CD4-positive, CD25-positive, alpha-beta regulatory T cell (primary cell): ENCODE results near the gene GNAS. TPM values are rescaled to one million over a fixed set of nuclear protein-coding genes. Genes with fewer than 3 reads are reported as not detected.

ENCODE experiments used
- ATAC-seq, 2 donors: fragments of 150-1000 bp; cut with Tn5 transposase; one replicate each; pipeline ENCODE4 v1.10.0; 2021; ENCODE audit warnings: low read depth in 2 of 2, moderate number of reproducible peaks in 2 of 2, moderate library complexity in 1 of 2
- DNase-seq, 3 donors: peaks; one replicate each; pipeline versions ENCODE4 v3.0.0 to v3.0.0-alpha.2; 2012 to 2022; ENCODE audit warnings: mixed read lengths in 1 of 3
- H3K27ac ChIP-seq: one replicate; pipeline ENCODE4 v1.7.0; 2013; ENCODE audit warnings: mild to moderate bottlenecking, low read length; ENCODE audit not compliant: insufficient read depth, poor library complexity, severe bottlenecking
- H3K27me3 ChIP-seq: one replicate; pipeline ENCODE4 v1.7.0; 2013; ENCODE audit warnings: low read length; ENCODE audit not compliant: control insufficient read depth, insufficient read depth
- H3K36me3 ChIP-seq: one replicate; pipeline ENCODE4 v1.7.0; 2013; ENCODE audit warnings: mild to moderate bottlenecking, low read length, moderate library complexity; ENCODE audit not compliant: control insufficient read depth, insufficient read depth
- H3K4me1 ChIP-seq: 2 replicates; pipeline ENCODE4 v1.7.0; 2013; ENCODE audit warnings: mild to moderate bottlenecking, low read length; ENCODE audit not compliant: insufficient read depth, control insufficient read depth, poor library complexity, severe bottlenecking
- H3K4me3 ChIP-seq: one replicate; pipeline ENCODE4 v1.7.0; 2013; ENCODE audit warnings: low read depth, mild to moderate bottlenecking, low read length, moderate library complexity
- H3K9me3 ChIP-seq, 2 experiments: 1 replicate in 1 of 2; 2 replicates in 1 of 2; pipeline ENCODE4 v1.7.0; 2013; ENCODE audit warnings: low read length in 2 of 2, mild to moderate bottlenecking in 1 of 2, moderate library complexity in 1 of 2; ENCODE audit not compliant: control insufficient read depth in 2 of 2
- H3K27ac Mint-ChIP-seq, 3 donors: one replicate each; pipeline ENCODE4 v1.8.0; 2020 to 2022; ENCODE audit warnings: mild to moderate bottlenecking in 3 of 3, mixed read lengths in 3 of 3, moderate library complexity in 2 of 3
- H3K27me3 Mint-ChIP-seq: one replicate; pipeline ENCODE4 v1.8.0; 2022; ENCODE audit warnings: mild to moderate bottlenecking, mixed read lengths
- H3K36me3 Mint-ChIP-seq: one replicate; pipeline ENCODE4 v1.8.0; 2020; ENCODE audit warnings: mixed read lengths
- H3K4me1 Mint-ChIP-seq, 4 donors: one replicate each; pipeline ENCODE4 v1.8.0; 2020 to 2022; ENCODE audit warnings: mixed read lengths in 4 of 4, mild to moderate bottlenecking in 1 of 4
- H3K4me3 Mint-ChIP-seq, 4 donors: one replicate each; pipeline ENCODE4 v1.8.0; 2020 to 2022; ENCODE audit warnings: mild to moderate bottlenecking in 4 of 4, mixed read lengths in 4 of 4, moderate library complexity in 3 of 4
- H3K9me3 Mint-ChIP-seq, 7 donors: one replicate each; pipeline ENCODE4 v1.8.0; 2020 to 2022; ENCODE audit warnings: mixed read lengths in 7 of 7, mild to moderate bottlenecking in 3 of 7, moderate library complexity in 2 of 7
- polyA plus RNA-seq, 4 donors: library from polyadenylated mRNA; unstranded; fragments of 300-500 nt; fragmentation: Illumina TruSeq; gene quantifications; one replicate each; pipeline ENCODE4 v1.2.3, GENCODE V29; 2021
- total RNA-seq: library from RNA; stranded (reverse); gene quantifications from one replicate; pipeline ENCODE4 v1.2.3, GENCODE V29; 2022

Gene GNAS
- total RNA-seq (890 TPM), polyA plus RNA-seq (100 to 1,000 TPM; 127 to 171 (median 154) TPM)

GRCh38 chr20:58852543-58853271 is at the start of gene GNAS:
GNAS (plus strand) TSS chr20:58852716.
- H3K4me1 Mint-ChIP-seq = peaks cover 0 to 32% (median 10%) of the 10 kb centered on the region in 4 donors
- H3K27ac Mint-ChIP-seq = peak within 1 kb of the TSS in 1 of 3 donors; percentile 79
- H3K4me1 ChIP-seq = peaks cover 43% of the 10 kb centered on the region

GRCh38 chr20:58803533-58803932 is 49.0 kb upstream of the GNAS start:
- no peaks in the 10 kb centered on the region for H3K9me3 ChIP-seq
- Mint-ChIP-seq H3K27me3 (peaks cover 21% of the 10 kb centered on the region), H3K4me3 (no peak overlapping the region), H3K36me3 (no peaks in the 10 kb centered on the region), H3K4me1 (no peaks in the 10 kb centered on the region), H3K27ac (no peak overlapping the region), H3K9me3 (no peaks in the 10 kb centered on the region)
- ATAC-seq = no peak
- no peaks in the 10 kb centered on the region for H3K27me3 ChIP-seq
- H3K27ac ChIP-seq = no peak overlapping the region
- H3K36me3 ChIP-seq = no peaks in the 10 kb centered on the region
- DNase-seq = no peak
- no peak overlapping the region for H3K4me3 ChIP-seq
- no peaks in the 10 kb centered on the region for H3K4me1 ChIP-seq

More at GRCh38 chr20:58852543-58853271, at the start of gene GNAS:
- DNase-seq = peak; percentile 27 to 63 (median 44)
- Mint-ChIP-seq H3K27me3 (peaks cover 62% of the 10 kb centered on the region), H3K36me3 (no peaks in the 10 kb centered on the region), H3K4me3 (peak within 1 kb of the TSS; percentile 89 to 95 (median 94)), H3K9me3 (peaks cover 0 to 3% (median 0%) of the 10 kb centered on the region in 7 donors)
- peak within 1 kb of the TSS; percentile 62 for H3K4me3 ChIP-seq
- no peak for ATAC-seq
- peaks cover 4% of the 10 kb centered on the region for H3K27me3 ChIP-seq
- no peaks in the 10 kb centered on the region for H3K9me3 ChIP-seq
- no peaks in the 10 kb centered on the region for H3K36me3 ChIP-seq
- H3K27ac ChIP-seq = no peak within 1 kb of the TSS

DNA sequence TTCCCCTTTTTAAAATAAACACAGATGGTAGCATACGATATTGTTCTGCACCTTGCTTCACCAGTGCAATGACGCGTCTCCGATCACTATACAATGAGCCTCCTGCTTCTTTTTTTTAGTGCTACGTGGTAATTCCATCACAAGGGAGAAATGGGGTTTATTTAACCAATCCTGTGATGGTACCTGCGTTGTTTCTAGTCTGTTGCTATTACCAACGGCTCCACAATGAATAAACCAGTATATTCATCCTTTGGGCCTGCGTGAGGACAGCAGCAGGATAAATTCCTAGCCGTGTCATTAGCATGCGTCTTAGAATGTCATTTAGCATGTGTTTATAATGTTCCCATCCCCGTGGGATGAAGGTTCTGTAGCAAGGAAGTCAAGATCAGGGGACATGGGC is 44.7 kb upstream of the GNAS start:
- H3K36me3 Mint-ChIP-seq = no peaks in the 10 kb centered on the region
- Histone ChIP-seq H3K36me3 (no peaks in the 10 kb centered on the region), H3K27me3 (no peaks in the 10 kb centered on the region), H3K27ac (no peak overlapping the region), H3K4me3 (no peak overlapping the region), H3K9me3 (no peaks in the 10 kb centered on the region), H3K4me1 (no peaks in the 10 kb centered on the region)
- no peak overlapping the region for H3K4me3 Mint-ChIP-seq
- H3K4me1 Mint-ChIP-seq = no peaks in the 10 kb centered on the region
- no peak overlapping the region for H3K27ac Mint-ChIP-seq
- DNase-seq (no peak), ATAC-seq (no peak)
- peaks cover 25% of the 10 kb centered on the region for H3K27me3 Mint-ChIP-seq
- no peaks in the 10 kb centered on the region for H3K9me3 Mint-ChIP-seq

GRCh38 chr20:58808271-58809046 is 44.1 kb upstream of the GNAS start:
- no peaks in the 10 kb centered on the region for H3K27me3 ChIP-seq
- no peak overlapping the region for H3K27ac ChIP-seq
- no peaks in the 10 kb centered on the region for H3K36me3 Mint-ChIP-seq
- no peak overlapping the region for H3K4me3 ChIP-seq
- H3K36me3 ChIP-seq = no peaks in the 10 kb centered on the region
- H3K27ac Mint-ChIP-seq = no peak overlapping the region
- no peak for ATAC-seq
- H3K9me3 Mint-ChIP-seq = no peaks in the 10 kb centered on the region
- no peak overlapping the region for H3K4me3 Mint-ChIP-seq
- no peaks in the 10 kb centered on the region for H3K9me3 ChIP-seq
- peaks cover 25% of the 10 kb centered on the region for H3K27me3 Mint-ChIP-seq
- H3K4me1 Mint-ChIP-seq = no peaks in the 10 kb centered on the region
- DNase-seq = no peak
- no peaks in the 10 kb centered on the region for H3K4me1 ChIP-seq

- H3K36me3 ChIP-seq = no peaks in the 10 kb centered on the region
- H3K9me3 ChIP-seq = no peaks in the 10 kb centered on the region
- H3K27ac ChIP-seq = no peak overlapping the region
- H3K4me3 ChIP-seq = no peak overlapping the region
- ATAC-seq = no peak
- Mint-ChIP-seq H3K27ac (no peak overlapping the region), H3K27me3 (peaks cover 28% of the 10 kb centered on the region), H3K4me1 (no peaks in the 10 kb centered on the region), H3K4me3 (no peak overlapping the region), H3K9me3 (no peaks in the 10 kb centered on the region), H3K36me3 (no peaks in the 10 kb centered on the region)
- H3K4me1 ChIP-seq = no peaks in the 10 kb centered on the region
- no peaks in the 10 kb centered on the region for H3K27me3 ChIP-seq
- DNase-seq = no peak
Measured at GRCh38 chr20:58810116-58810878, 42.2 kb upstream of the GNAS start.

DNA sequence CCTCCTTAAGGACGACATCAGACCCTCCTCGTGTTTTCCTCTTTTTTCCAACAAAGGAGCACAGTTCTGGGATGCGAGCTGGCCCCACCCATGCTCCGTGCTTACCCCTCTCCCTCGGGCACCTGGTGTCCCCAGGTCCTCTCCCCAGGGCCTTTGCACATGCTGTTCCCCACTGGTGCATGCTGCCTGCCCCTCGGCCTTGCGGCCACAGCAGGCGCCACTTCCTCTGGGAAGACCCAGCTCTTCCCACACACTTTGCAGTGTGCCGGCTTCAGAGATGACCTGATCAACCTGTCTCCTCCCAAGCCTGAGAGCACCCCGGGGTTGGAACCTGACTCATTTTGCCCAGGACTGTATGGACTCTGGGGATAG is 41.7 kb upstream of the GNAS start:
- Mint-ChIP-seq H3K27ac (no peak overlapping the region), H3K9me3 (no peaks in the 10 kb centered on the region), H3K4me3 (no peak overlapping the region), H3K36me3 (no peaks in the 10 kb centered on the region), H3K4me1 (no peaks in the 10 kb centered on the region), H3K27me3 (peaks cover 25% of the 10 kb centered on the region)
- Histone ChIP-seq H3K27ac (no peak overlapping the region), H3K4me3 (no peak overlapping the region), H3K36me3 (no peaks in the 10 kb centered on the region), H3K4me1 (no peaks in the 10 kb centered on the region), H3K27me3 (no peaks in the 10 kb centered on the region), H3K9me3 (no peaks in the 10 kb centered on the region)
- ATAC-seq = no peak
- DNase-seq = no peak

DNA sequence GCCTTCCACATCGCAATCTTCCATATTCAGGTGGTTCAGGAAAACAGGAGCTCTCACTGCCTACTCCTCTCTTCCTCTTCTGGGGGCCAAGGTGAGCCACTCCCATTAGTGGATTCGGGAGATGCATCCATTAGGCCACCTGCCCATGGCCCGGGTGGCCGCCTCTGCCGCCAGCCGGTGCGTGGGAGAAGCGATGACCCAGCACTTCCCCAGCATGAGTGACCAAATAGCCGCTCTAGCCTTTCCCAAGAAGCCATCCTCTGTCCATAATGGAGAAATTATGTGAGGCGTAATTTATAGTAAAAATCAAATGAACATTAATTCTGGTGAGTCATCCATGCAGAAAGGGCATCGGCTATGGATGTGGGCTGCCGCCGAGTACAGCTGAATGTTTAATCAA is 41.2 kb upstream of the GNAS start:
- Mint-ChIP-seq H3K4me1 (no peaks in the 10 kb centered on the region), H3K4me3 (no peak overlapping the region), H3K36me3 (no peaks in the 10 kb centered on the region), H3K27me3 (peaks cover 21% of the 10 kb centered on the region), H3K27ac (no peak overlapping the region), H3K9me3 (no peaks in the 10 kb centered on the region)
- Histone ChIP-seq H3K4me3 (no peak overlapping the region), H3K4me1 (no peaks in the 10 kb centered on the region), H3K27ac (no peak overlapping the region), H3K27me3 (no peaks in the 10 kb centered on the region), H3K9me3 (no peaks in the 10 kb centered on the region), H3K36me3 (no peaks in the 10 kb centered on the region)
- DNase-seq (no peak), ATAC-seq (no peak)
